Immature natural killer cell (primary cell): ENCODE results near the gene SLC12A3. TPM values are rescaled to one million over a fixed set of nuclear protein-coding genes. Genes with fewer than 3 reads are reported as not detected.
"Not testable (repeated sequence)": the region's sequence is repeated elsewhere in the genome, so short reads cannot be mapped to it uniquely, and the experiment has no call there.

Experiments used
- DNase-seq, 3 donors: peaks; one replicate each; pipeline ENCODE4 v3.0.0; 2022; ENCODE audit warnings: mixed read lengths in 1 of 3
- H3K27ac Mint-ChIP-seq, 6 donors: one replicate each; pipeline ENCODE4 v1.8.0; 2020; ENCODE audit warnings: mixed read lengths in 6 of 6, mild to moderate bottlenecking in 5 of 6, inconsistent platforms in 4 of 6, moderate library complexity in 3 of 6
- H3K27me3 Mint-ChIP-seq, 3 donors: one replicate each; pipeline ENCODE4 v1.8.0; 2020 to 2021; ENCODE audit warnings: low read depth in 3 of 3, mild to moderate bottlenecking in 3 of 3, mixed read lengths in 3 of 3, moderate library complexity in 3 of 3, inconsistent platforms in 1 of 3
- H3K36me3 Mint-ChIP-seq, 3 donors: one replicate each; pipeline ENCODE4 v1.8.0; 2020; ENCODE audit warnings: mixed read lengths in 3 of 3, inconsistent platforms in 2 of 3, mild to moderate bottlenecking in 2 of 3
- H3K4me1 Mint-ChIP-seq, 2 donors: one replicate each; pipeline ENCODE4 v1.8.0; 2020; ENCODE audit warnings: inconsistent platforms in 2 of 2, mild to moderate bottlenecking in 2 of 2, mixed read lengths in 2 of 2, moderate library complexity in 1 of 2
- H3K4me3 Mint-ChIP-seq, 5 donors: one replicate each; pipeline ENCODE4 v1.8.0; 2020; ENCODE audit warnings: mild to moderate bottlenecking in 5 of 5, mixed read lengths in 5 of 5, inconsistent platforms in 3 of 5, moderate library complexity in 3 of 5
- H3K9me3 Mint-ChIP-seq, 6 donors: one replicate each; pipeline ENCODE4 v1.8.0; 2020; ENCODE audit warnings: mild to moderate bottlenecking in 6 of 6, mixed read lengths in 6 of 6, inconsistent platforms in 4 of 6, moderate library complexity in 3 of 6
- polyA plus RNA-seq, 3 donors: library from polyadenylated mRNA; unstranded; fragments of 300-500 nt; fragmentation: Illumina TruSeq; gene quantifications; one replicate each; pipeline ENCODE4 v1.2.3, GENCODE V29; 2021

SLC12A3 gene
- polyA plus RNA-seq, 3 donors from 2014 or later = 0.51 TPM; not detected in 2

- Mint-ChIP-seq H3K36me3 (no peaks in the 10 kb centered on the region), H3K4me1 (no peaks in the 10 kb centered on the region), H3K4me3 (no peak overlapping the region), H3K9me3 (no peaks in the 10 kb centered on the region), H3K27ac (no peak overlapping the region), H3K27me3 (peaks cover 0 to 2% (median 0%) of the 10 kb centered on the region in 3 donors)
- no peak for DNase-seq
Measured at GRCh38 chr16:56880685-56881084, 15.7 kb downstream of the SLC12A3 start.

DNA sequence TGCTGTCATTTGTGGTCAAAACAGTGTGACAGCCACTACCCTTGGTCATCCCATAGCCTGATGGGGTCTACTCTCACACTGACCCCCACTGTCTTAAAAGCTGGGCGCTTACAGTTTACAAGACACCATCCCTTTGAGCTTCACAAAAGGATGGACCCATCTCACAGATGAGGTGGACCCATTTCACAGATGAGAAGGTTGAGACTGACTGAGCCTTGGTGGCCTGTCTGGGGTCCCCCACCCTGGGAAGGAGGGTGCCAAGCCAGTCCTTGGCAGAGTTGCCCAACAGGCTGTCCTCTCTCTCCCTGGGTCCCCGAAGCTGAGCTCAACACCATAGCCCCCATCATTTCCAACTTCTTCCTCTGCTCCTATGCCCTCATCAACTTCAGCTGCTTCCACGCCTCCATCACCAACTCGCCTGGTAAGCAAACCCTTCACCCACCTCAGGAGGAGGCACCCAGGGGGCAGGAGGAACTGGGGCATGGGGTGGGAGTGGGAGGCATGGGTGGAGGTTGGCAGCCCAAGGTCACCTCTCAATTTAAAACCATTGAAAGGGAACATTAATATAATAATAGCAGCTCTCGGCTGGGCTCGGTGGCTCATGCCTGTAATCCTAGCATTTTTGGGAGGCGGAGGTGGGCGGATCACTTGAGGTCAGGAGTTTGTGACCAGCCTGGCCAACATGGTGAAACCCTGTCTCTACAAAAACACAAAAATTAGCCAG, 17.2 kb downstream of the SLC12A3 start:
- Mint-ChIP-seq H3K9me3 (no peaks in the 10 kb centered on the region), H3K36me3 (no peaks in the 10 kb centered on the region), H3K27me3 (peaks cover 0 to 2% (median 0%) of the 10 kb centered on the region in 3 donors), H3K27ac (no peak overlapping the region), H3K4me1 (no peaks in the 10 kb centered on the region), H3K4me3 (no peak overlapping the region)
- no peak for DNase-seq

GRCh38 chr16:56883586-56883985, 18.6 kb downstream of the SLC12A3 start:
- Mint-ChIP-seq H3K4me1 (no peaks in the 10 kb centered on the region), H3K27ac (no peak overlapping the region), H3K4me3 (no peak overlapping the region), H3K27me3 (no peaks in the 10 kb centered on the region), H3K36me3 (no peaks in the 10 kb centered on the region), H3K9me3 (no peaks in the 10 kb centered on the region)
- DNase-seq = no peak

DNA sequence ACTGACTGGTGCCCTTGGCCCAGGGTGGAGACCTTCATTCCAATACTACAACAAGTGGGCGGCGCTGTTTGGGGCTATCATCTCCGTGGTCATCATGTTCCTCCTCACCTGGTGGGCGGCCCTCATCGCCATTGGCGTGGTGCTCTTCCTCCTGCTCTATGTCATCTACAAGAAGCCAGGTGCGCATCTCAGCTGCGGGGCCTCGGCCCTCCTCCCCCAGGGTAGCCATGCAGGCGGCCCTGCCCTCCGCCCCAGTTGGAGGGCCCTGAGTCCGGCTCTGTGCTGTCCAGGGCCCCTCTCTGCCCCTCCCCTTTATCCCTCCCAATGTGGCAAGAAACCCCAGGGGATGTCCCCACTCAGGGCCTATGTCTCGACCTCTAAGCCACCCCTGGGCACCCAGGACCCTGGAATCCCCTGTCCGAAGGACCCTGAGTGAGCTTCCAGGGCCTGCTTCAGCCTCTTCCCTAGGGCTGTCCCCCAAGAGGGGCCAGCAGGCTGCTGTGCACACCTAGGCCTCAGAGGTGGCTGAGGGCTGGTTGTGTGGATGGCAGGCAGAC, 19.1 kb downstream of the SLC12A3 start:
- H3K4me3 Mint-ChIP-seq = no peak overlapping the region
- no peaks in the 10 kb centered on the region for H3K9me3 Mint-ChIP-seq
- no peaks in the 10 kb centered on the region for H3K4me1 Mint-ChIP-seq
- H3K27ac Mint-ChIP-seq = no peak overlapping the region
- no peaks in the 10 kb centered on the region for H3K27me3 Mint-ChIP-seq
- no peak for DNase-seq
- no peaks in the 10 kb centered on the region for H3K36me3 Mint-ChIP-seq

DNA sequence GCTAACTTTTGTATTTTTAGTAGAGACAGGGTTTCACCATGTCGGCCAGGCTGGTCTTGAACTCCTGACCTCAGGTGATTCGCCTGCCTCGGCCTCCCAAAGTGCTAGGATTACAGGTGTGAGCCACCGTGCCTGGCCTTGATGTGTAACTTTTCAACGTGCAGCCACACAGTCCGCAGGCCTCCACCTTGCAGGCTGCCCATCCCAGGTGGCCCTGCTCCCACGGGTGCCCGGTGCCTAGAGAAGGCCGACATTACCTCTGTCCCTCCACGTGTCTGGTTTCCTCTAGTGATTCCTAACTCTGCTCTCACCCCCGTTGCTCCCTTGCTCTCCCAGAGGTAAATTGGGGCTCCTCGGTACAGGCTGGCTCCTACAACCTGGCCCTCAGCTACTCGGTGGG, 19.9 kb downstream of the SLC12A3 start:
- not testable (repeated sequence) for H3K4me1 Mint-ChIP-seq, H3K27me3 Mint-ChIP-seq, H3K9me3 Mint-ChIP-seq, H3K27ac Mint-ChIP-seq, H3K4me3 Mint-ChIP-seq, H3K36me3 Mint-ChIP-seq, DNase-seq

DNA sequence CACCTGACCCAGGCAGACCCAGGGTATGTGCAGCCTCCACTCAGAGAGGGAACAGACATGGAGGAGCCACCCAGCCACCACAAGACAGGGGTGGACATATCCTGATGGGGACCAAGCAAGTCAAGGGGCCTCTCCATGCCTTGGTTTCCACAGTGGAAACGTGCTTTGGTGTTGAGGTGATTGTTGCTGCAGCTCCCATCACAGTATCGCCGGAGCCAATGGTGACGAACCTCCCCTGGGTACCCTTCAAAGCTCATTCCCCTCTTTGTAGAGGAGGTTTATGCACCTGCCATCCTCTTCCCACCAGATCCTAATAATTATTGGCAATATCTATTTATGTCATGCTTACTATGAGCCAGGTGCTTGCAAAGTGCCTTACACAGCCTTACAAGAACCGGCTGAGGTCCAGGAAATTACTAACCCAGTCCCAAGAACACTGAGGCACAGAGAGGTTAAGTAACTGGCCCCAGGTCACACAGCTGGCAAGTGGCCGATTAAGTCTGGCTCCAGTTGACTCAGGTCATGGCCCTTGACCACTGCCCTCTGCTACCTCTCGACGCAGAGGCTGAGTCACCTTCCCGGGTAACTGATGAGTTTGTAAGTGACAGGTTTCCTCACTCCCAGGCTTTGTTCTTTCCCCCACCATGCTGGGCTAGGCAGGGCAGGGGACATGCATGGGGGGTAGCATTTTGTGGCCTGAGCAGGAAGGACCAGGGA, 20.6 kb downstream of the SLC12A3 start:
- no peaks in the 10 kb centered on the region for H3K36me3 Mint-ChIP-seq
- peaks cover 0 to 2% (median 0%) of the 10 kb centered on the region in 3 donors for H3K27me3 Mint-ChIP-seq
- no peak overlapping the region for H3K27ac Mint-ChIP-seq
- no peak overlapping the region for H3K4me3 Mint-ChIP-seq
- H3K9me3 Mint-ChIP-seq = no peaks in the 10 kb centered on the region
- no peak for DNase-seq
- no peaks in the 10 kb centered on the region for H3K4me1 Mint-ChIP-seq

DNA sequence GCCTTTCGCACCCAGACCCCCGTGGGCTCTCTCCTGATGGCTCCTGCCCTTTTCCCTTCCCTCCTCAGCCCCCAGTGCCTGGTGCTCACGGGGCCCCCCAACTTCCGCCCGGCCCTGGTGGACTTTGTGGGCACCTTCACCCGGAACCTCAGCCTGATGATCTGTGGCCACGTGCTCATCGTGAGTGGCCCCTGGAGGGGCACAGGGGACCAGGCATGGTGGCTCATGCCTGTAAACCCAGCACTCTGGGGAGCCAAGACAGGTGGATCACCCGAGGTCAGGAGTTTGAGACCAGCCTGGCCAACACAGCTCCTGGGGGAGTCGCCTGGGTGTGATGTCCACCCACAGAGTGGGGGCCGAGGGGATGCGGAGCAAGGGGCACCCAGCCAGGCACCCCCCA, 21.3 kb downstream of the SLC12A3 start:
- Mint-ChIP-seq H3K36me3 (no peaks in the 10 kb centered on the region), H3K27me3 (peaks cover 0 to 2% (median 0%) of the 10 kb centered on the region in 3 donors), H3K4me3 (no peak overlapping the region), H3K4me1 (no peaks in the 10 kb centered on the region), H3K27ac (no peak overlapping the region), H3K9me3 (no peaks in the 10 kb centered on the region)
- no peak for DNase-seq

DNA sequence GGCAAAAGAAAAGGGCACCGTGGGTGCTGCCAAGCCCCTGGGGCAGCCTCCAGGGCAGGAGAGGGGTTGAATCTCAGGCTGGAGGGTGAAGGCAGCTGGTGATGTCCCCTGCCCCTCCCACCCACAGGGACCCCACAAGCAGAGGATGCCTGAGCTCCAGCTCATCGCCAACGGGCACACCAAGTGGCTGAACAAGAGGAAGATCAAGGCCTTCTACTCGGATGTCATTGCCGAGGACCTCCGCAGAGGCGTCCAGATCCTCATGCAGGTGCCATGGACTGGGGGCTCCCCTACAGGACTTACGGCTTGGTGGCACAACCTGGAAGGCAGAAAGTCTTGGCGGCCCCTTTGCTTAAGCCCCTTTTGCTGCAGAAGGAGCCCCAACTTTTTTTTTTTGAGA, 21.8 kb downstream of the SLC12A3 start:
- Mint-ChIP-seq H3K27ac (no peak overlapping the region), H3K36me3 (no peaks in the 10 kb centered on the region), H3K4me3 (no peak overlapping the region), H3K27me3 (peaks cover 0 to 2% (median 0%) of the 10 kb centered on the region in 3 donors), H3K4me1 (no peaks in the 10 kb centered on the region), H3K9me3 (no peaks in the 10 kb centered on the region)
- no peak for DNase-seq

GRCh38 chr16:56888806-56889205, 23.8 kb downstream of the SLC12A3 start:
- H3K36me3 Mint-ChIP-seq = no peaks in the 10 kb centered on the region
- no peaks in the 10 kb centered on the region for H3K4me1 Mint-ChIP-seq
- H3K4me3 Mint-ChIP-seq = no peak overlapping the region
- no peaks in the 10 kb centered on the region for H3K9me3 Mint-ChIP-seq
- H3K27ac Mint-ChIP-seq = no peak overlapping the region
- DNase-seq = no peak
- peaks cover 0 to 2% (median 0%) of the 10 kb centered on the region in 3 donors for H3K27me3 Mint-ChIP-seq

- peaks cover 0 to 2% (median 0%) of the 10 kb centered on the region in 3 donors for H3K27me3 Mint-ChIP-seq
- no peaks in the 10 kb centered on the region for H3K36me3 Mint-ChIP-seq
- no peaks in the 10 kb centered on the region for H3K4me1 Mint-ChIP-seq
- no peak overlapping the region for H3K27ac Mint-ChIP-seq
- H3K4me3 Mint-ChIP-seq = no peak overlapping the region
- no peaks in the 10 kb centered on the region for H3K9me3 Mint-ChIP-seq
- no peak for DNase-seq
Measured at GRCh38 chr16:56889206-56889605, 24.2 kb downstream of the SLC12A3 start.

GRCh38 chr16:56891685-56892084, 26.7 kb downstream of the SLC12A3 start:
- peaks cover 0 to 2% (median under 1%) of the 10 kb centered on the region in 3 donors for H3K27me3 Mint-ChIP-seq
- H3K4me3 Mint-ChIP-seq = no peak overlapping the region
- H3K27ac Mint-ChIP-seq = no peak overlapping the region
- no peaks in the 10 kb centered on the region for H3K4me1 Mint-ChIP-seq
- no peaks in the 10 kb centered on the region for H3K36me3 Mint-ChIP-seq
- H3K9me3 Mint-ChIP-seq = no peaks in the 10 kb centered on the region
- no peak for DNase-seq

GRCh38 chr16:56892705-56893104, 27.7 kb downstream of the SLC12A3 start:
- no peak overlapping the region for H3K4me3 Mint-ChIP-seq
- H3K4me1 Mint-ChIP-seq = no peaks in the 10 kb centered on the region
- no peak for DNase-seq
- H3K36me3 Mint-ChIP-seq = no peaks in the 10 kb centered on the region
- H3K9me3 Mint-ChIP-seq = no peaks in the 10 kb centered on the region
- peaks cover 0 to 2% (median 2%) of the 10 kb centered on the region in 3 donors for H3K27me3 Mint-ChIP-seq
- no peak overlapping the region for H3K27ac Mint-ChIP-seq

GRCh38 chr16:56894331-56894917, 29.4 kb downstream of the SLC12A3 start:
- Mint-ChIP-seq H3K36me3 (no peaks in the 10 kb centered on the region), H3K9me3 (no peaks in the 10 kb centered on the region), H3K27ac (no peak overlapping the region), H3K4me3 (no peak overlapping the region), H3K27me3 (peaks cover 0 to 5% (median 4%) of the 10 kb centered on the region in 3 donors), H3K4me1 (peaks cover 7 to 8% of the 10 kb centered on the region in 2 donors)
- no peak for DNase-seq

DNA sequence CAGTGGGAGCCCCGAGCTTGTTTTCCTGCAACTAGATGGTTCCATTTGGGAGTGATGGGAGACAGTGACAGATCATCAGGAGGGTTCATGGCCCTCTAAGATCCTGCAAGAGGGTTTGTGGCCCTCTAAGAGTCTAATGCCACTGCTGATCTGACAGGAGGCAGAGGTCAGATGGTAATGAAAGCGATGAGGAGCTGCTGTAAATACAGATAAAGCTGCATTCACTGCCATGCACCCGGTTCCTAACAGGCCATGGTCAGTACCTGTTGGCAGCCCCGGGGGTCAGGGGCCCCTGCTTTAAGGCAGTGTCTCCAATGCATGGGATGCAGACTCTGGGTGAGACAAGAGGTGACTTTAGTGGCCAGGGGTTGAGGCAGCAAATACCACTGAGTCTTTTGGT, 30.8 kb downstream of the SLC12A3 start:
- peaks cover 0 to 5% (median 4%) of the 10 kb centered on the region in 3 donors for H3K27me3 Mint-ChIP-seq
- H3K4me1 Mint-ChIP-seq = peaks cover 7 to 13% of the 10 kb centered on the region in 2 donors
- H3K9me3 Mint-ChIP-seq = no peaks in the 10 kb centered on the region
- DNase-seq = no peak
- H3K36me3 Mint-ChIP-seq = no peaks in the 10 kb centered on the region
- no peak overlapping the region for H3K4me3 Mint-ChIP-seq
- no peak overlapping the region for H3K27ac Mint-ChIP-seq
